Vagina (tissue), 2 donors: ENCODE data around the gene SLC22A17.

Experiments
- POLR2A ChIP-seq, 2 donors: fragments of 450-650 bp; IDR thresholded peaks; one replicate each; pipeline ENCODE4 v1.6.1; 2017; ENCODE audit warnings: antibody characterized with exemption in 2 of 2, mild to moderate bottlenecking in 2 of 2, moderate library complexity in 2 of 2
- TF ChIP-seq, protein P1 (sequence below), 3 experiments: fragments of 450-650 bp in 2 of 3; fragments of 200-600 bp in 1 of 3; sonication (generic) in 1 of 3; IDR thresholded peaks; one replicate each; pipeline ENCODE4 v1.5.1; 2017 to 2019; ENCODE audit warnings: antibody characterized with exemption in 3 of 3, mild to moderate bottlenecking in 2 of 3, moderate library complexity in 2 of 3

- TF ChIP-seq, protein P1, sequence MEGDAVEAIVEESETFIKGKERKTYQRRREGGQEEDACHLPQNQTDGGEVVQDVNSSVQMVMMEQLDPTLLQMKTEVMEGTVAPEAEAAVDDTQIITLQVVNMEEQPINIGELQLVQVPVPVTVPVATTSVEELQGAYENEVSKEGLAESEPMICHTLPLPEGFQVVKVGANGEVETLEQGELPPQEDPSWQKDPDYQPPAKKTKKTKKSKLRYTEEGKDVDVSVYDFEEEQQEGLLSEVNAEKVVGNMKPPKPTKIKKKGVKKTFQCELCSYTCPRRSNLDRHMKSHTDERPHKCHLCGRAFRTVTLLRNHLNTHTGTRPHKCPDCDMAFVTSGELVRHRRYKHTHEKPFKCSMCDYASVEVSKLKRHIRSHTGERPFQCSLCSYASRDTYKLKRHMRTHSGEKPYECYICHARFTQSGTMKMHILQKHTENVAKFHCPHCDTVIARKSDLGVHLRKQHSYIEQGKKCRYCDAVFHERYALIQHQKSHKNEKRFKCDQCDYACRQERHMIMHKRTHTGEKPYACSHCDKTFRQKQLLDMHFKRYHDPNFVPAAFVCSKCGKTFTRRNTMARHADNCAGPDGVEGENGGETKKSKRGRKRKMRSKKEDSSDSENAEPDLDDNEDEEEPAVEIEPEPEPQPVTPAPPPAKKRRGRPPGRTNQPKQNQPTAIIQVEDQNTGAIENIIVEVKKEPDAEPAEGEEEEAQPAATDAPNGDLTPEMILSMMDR (IDR thresholded peaks at IDR 0.05) = no peak
- TF ChIP-seq POLR2A (IDR thresholded peaks at IDR 0.05) = no peak
Measured at GRCh38 chr14:23384364-23385080, 31.8 kb upstream of the SLC22A17 start.
